ENCODE measurements around the gene JAKMIP1. TPM values are rescaled to one million over a fixed set of nuclear protein-coding genes. Genes with fewer than 3 reads are reported as not detected.

JAKMIP1 gene
- total RNA-seq, 1 experiment from 2014 or later = not detected

- H3K4me2 ChIP-seq = no peak overlapping the region
- H4K20me1 ChIP-seq (ENCODE audit: insufficient read depth) = no peaks in the 10 kb centered on the region
- peaks cover 76% of the 10 kb centered on the region for H3K27me3 ChIP-seq (ENCODE audit: insufficient read depth, low read depth)
- no peak for DNase-seq
- H3K9me3 ChIP-seq (ENCODE audit: insufficient read depth, low read depth) = no peaks in the 10 kb centered on the region
- intact Hi-C loops (cut with micrococcal nuclease; ENCODE audit: unreplicated experiment) = no loop called here
- no peak for TF ChIP-seq EZH2 (IDR thresholded peaks at IDR 0.05; ENCODE audit: low read depth)
- TF ChIP-seq CTCF (conservative IDR thresholded peaks at IDR 0.05) = no peak
- H3K27ac ChIP-seq = no peak overlapping the region
- ChIA-PET POLR2A (ENCODE audit: unreplicated experiment) (no interaction called here), CTCF (no interaction called here)
- no peaks in the 10 kb centered on the region for H3K79me2 ChIP-seq (ENCODE audit: low read depth)
- H3K4me1 ChIP-seq (replicated peaks; ENCODE audit: insufficient read depth) = no peaks in the 10 kb centered on the region
- H3K36me3 ChIP-seq (ENCODE audit: low read depth) = no peaks in the 10 kb centered on the region
- H2AFZ ChIP-seq = no peak overlapping the region
- no peaks in the 10 kb centered on the region for H3F3A ChIP-seq (ENCODE audit: insufficient read depth, low read depth)
- no TSS peak for BruUV-seq (replicated peaks)
- H3K4me3 ChIP-seq = no peak overlapping the region
- H3K9me2 ChIP-seq (ENCODE audit: insufficient read depth) = no peaks in the 10 kb centered on the region
Measured at GRCh38 chr4:6074758-6075157, 125.6 kb downstream of the JAKMIP1 start.

- Histone ChIP-seq H2AFZ (no peak overlapping the region), H3K27ac (no peak overlapping the region), H3K4me2 (no peak overlapping the region), H3K36me3 (ENCODE audit: low read depth) (no peaks in the 10 kb centered on the region), H4K20me1 (ENCODE audit: insufficient read depth) (no peaks in the 10 kb centered on the region), H3K4me3 (no peak overlapping the region), H3K27me3 (ENCODE audit: insufficient read depth, low read depth) (peaks cover 65% of the 10 kb centered on the region), H3K79me2 (ENCODE audit: low read depth) (no peaks in the 10 kb centered on the region), H3F3A (ENCODE audit: insufficient read depth, low read depth) (no peaks in the 10 kb centered on the region), H3K9me2 (ENCODE audit: insufficient read depth) (no peaks in the 10 kb centered on the region), H3K4me1 (replicated peaks; ENCODE audit: insufficient read depth) (no peaks in the 10 kb centered on the region), H3K9me3 (ENCODE audit: insufficient read depth, low read depth) (no peaks in the 10 kb centered on the region)
- ChIA-PET CTCF (no interaction called here), POLR2A (ENCODE audit: unreplicated experiment) (no interaction called here)
- no TSS peak for BruUV-seq (replicated peaks)
- DNase-seq = no peak
- TF ChIP-seq CTCF (conservative IDR thresholded peaks at IDR 0.05) (no peak), EZH2 (IDR thresholded peaks at IDR 0.05; ENCODE audit: low read depth) (no peak)
- intact Hi-C loops (cut with micrococcal nuclease; ENCODE audit: unreplicated experiment) = no loop called here
Measured at GRCh38 chr4:6071959-6072720, 128.2 kb downstream of the JAKMIP1 start.

GRCh38 chr4:6071191-6071958 is 129.0 kb downstream of the JAKMIP1 start:
- Histone ChIP-seq H3K27me3 (ENCODE audit: insufficient read depth, low read depth) (peaks cover 67% of the 10 kb centered on the region), H2AFZ (no peak overlapping the region), H3K27ac (no peak overlapping the region), H3K79me2 (ENCODE audit: low read depth) (no peaks in the 10 kb centered on the region), H3K4me1 (replicated peaks; ENCODE audit: insufficient read depth) (no peaks in the 10 kb centered on the region), H4K20me1 (ENCODE audit: insufficient read depth) (no peaks in the 10 kb centered on the region), H3K4me2 (no peak overlapping the region), H3K36me3 (ENCODE audit: low read depth) (no peaks in the 10 kb centered on the region), H3F3A (ENCODE audit: insufficient read depth, low read depth) (no peaks in the 10 kb centered on the region), H3K9me2 (ENCODE audit: insufficient read depth) (no peaks in the 10 kb centered on the region), H3K9me3 (ENCODE audit: insufficient read depth, low read depth) (no peaks in the 10 kb centered on the region), H3K4me3 (no peak overlapping the region)
- TF ChIP-seq CTCF (conservative IDR thresholded peaks at IDR 0.05) (no peak), EZH2 (IDR thresholded peaks at IDR 0.05; ENCODE audit: low read depth) (no peak)
- intact Hi-C loops (cut with micrococcal nuclease; ENCODE audit: unreplicated experiment) = no loop called here
- ChIA-PET CTCF (no interaction called here), POLR2A (ENCODE audit: unreplicated experiment) (no interaction called here)
- no peak for DNase-seq
- BruUV-seq (replicated peaks) = no TSS peak

Measured in PC-9 (cell line).